Cardiac muscle cell (in vitro differentiated cells and primary cell): ENCODE results near the gene ADAMTS7. TPM values are rescaled to one million over a fixed set of nuclear protein-coding genes. Genes with fewer than 3 reads are reported as not detected.
"Not testable (repeated sequence)": the region's sequence is repeated elsewhere in the genome, so short reads cannot be mapped to it uniquely, and the experiment has no call there.

Experiments
- DNase-seq, 2 donors: peaks; one replicate each; pipeline versions ENCODE4 v3.0.0 to v3.0.0-alpha.2; 2010 to 2017; ENCODE audit warnings: low read depth in 1 of 2, low spot score in 1 of 2
- H3K27ac ChIP-seq: fragments of 200-600 bp; sonication (generic); 2 replicates; pipeline ENCODE4 v1.5.1; 2016
- H3K27me3 ChIP-seq: fragments of 200-600 bp; sonication (generic); 2 replicates; pipeline ENCODE4 v1.6.0; 2016; ENCODE audit warnings: control low read depth
- H3K36me3 ChIP-seq: fragments of 200-600 bp; sonication (generic); 2 replicates; pipeline ENCODE4 v1.5.1; 2016; ENCODE audit warnings: control low read depth
- H3K4me1 ChIP-seq: fragments of 200-600 bp; sonication (generic); 2 replicates; pipeline ENCODE4 v1.8.1; 2017; ENCODE audit warnings: low read depth, mild to moderate bottlenecking, mixed run types
- H3K4me3 ChIP-seq: fragments of 200-600 bp; sonication (generic); 2 replicates; pipeline ENCODE4 v1.5.1; 2016; ENCODE audit warnings: mild to moderate bottlenecking
- H3K9me3 ChIP-seq: fragments of 200-600 bp; sonication (generic); 2 replicates; pipeline ENCODE4 v1.5.1; 2017; ENCODE audit warnings: low read depth, mild to moderate bottlenecking, control low read depth
- polyA plus RNA-seq: library from polyadenylated mRNA; unstranded; fragments of >200 nt; fragmentation: Nextera tagmentation; extraction: Ambion mirVana; gene quantifications from 2 replicates; pipeline ENCODE4 v1.2.1, GENCODE V29; 2016
- total RNA-seq: library from RNA; depleted of rRNA; stranded (reverse); fragments of >200 nt; gene quantifications from 2 replicates; pipeline ENCODE4 v1.2.3, GENCODE V29; 2016
- TF ChIP-seq, protein P1 (sequence below): IDR thresholded peaks from 2 replicates; pipeline ENCODE4 v1.5.1; 2012; ENCODE audit warnings: low read depth, mild to moderate bottlenecking, low read length

ADAMTS7 gene
- total and polyA plus RNA-seq, 2 experiments from 2014 or later, result 11.8 to 35.3 TPM

DNA sequence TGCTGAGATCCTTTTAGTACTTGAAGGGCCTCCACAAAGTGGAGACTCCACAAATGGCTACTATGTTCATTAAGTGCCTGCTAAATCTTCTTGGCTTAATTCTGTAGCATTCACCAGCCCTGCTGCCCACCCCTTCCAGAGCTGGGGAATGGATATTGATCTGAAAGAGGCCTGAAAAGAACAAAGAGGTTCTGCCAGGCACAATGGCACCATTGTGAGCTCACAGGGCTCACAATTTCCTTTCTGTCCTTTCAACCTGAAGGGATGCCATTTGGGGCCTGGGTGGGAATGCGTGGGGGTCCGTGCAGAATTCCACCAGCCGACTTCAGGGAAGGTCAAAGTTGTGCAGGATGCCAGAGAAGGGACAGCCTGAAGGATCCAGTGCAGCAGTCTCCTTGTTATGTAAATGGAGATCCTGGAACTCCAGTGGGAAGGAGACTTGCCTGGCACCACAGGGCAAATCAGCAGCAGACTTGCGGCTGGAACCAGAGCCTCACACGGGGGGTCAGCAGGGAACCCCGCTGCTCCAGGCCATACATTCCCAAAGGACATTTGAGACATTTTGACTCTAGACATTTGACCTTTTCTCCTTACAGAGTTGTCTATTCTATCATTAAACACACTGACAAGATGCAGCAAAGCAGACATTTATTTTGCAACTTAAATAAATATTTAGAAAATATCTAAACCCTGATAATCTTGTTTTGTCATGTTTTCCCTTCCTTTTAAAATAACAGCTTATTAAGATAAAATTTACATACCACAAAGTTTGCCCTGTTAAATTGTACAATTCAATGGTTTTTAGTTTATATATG, 39.9 kb upstream of the ADAMTS7 start:
- Histone ChIP-seq H3K9me3 (no peaks in the 10 kb centered on the region), H3K27me3 (no peaks in the 10 kb centered on the region), H3K4me1 (peaks cover 6% of the 10 kb centered on the region), H3K4me3 (no peak overlapping the region), H3K36me3 (no peaks in the 10 kb centered on the region), H3K27ac (no peak overlapping the region)
- TF ChIP-seq, protein P1, sequence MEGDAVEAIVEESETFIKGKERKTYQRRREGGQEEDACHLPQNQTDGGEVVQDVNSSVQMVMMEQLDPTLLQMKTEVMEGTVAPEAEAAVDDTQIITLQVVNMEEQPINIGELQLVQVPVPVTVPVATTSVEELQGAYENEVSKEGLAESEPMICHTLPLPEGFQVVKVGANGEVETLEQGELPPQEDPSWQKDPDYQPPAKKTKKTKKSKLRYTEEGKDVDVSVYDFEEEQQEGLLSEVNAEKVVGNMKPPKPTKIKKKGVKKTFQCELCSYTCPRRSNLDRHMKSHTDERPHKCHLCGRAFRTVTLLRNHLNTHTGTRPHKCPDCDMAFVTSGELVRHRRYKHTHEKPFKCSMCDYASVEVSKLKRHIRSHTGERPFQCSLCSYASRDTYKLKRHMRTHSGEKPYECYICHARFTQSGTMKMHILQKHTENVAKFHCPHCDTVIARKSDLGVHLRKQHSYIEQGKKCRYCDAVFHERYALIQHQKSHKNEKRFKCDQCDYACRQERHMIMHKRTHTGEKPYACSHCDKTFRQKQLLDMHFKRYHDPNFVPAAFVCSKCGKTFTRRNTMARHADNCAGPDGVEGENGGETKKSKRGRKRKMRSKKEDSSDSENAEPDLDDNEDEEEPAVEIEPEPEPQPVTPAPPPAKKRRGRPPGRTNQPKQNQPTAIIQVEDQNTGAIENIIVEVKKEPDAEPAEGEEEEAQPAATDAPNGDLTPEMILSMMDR, result no peak
- DNase-seq, result peak in 1 of 2 donors; percentile 26

DNA sequence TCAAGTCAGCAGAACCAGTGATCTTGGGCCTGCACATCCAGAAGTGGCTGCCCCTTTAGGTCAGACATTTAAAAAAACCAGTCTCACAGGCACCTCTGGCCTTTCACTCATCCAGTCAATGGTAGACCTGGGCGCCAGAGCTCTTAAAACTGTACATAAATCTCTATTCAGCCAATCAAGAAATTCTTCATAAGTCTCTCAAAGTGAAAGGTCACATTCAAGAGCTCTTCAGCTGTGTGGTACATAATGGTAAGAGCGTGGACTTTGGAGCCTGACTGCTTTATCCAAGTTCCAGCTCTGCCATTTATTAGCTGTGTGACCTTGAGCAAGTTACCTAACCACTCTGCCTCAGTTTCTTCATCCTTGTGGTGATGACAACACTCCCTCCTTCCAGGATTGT, 39.1 kb upstream of the ADAMTS7 start:
- Histone ChIP-seq H3K27ac (no peak overlapping the region), H3K4me3 (no peak overlapping the region), H3K36me3 (no peaks in the 10 kb centered on the region), H3K27me3 (no peaks in the 10 kb centered on the region), H3K4me1 (peaks cover 6% of the 10 kb centered on the region), H3K9me3 (no peaks in the 10 kb centered on the region)
- TF ChIP-seq, protein P1, result no peak
- no peak for DNase-seq

DNA sequence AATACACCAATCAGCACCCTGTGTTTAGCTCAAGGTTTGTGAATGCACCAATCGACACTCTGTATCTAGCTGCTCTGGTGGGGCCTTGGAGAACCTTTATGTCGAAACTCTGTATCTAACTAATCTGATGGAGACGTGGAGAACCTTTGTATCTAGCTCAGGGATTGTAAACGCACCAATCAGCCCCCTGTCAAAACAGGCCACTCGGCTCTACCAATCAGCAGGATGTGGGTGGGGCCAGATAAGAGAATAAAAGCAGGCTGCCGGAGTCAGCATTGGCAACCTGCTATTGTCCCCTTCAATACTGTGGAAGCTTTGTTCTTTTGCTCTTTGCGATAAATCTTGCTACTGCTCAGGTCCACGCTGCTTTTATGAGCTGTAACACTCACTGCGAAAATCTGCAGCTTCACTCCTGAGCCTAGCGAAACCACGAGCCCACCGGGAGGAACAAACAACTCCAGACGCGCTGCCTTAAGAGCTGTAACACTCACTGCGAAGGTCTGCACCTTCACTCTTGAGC, 36.2 kb upstream of the ADAMTS7 start:
- not testable (repeated sequence) for DNase-seq, H3K4me3 ChIP-seq, H3K27ac ChIP-seq, H3K9me3 ChIP-seq, H3K36me3 ChIP-seq, H3K27me3 ChIP-seq, H3K4me1 ChIP-seq

DNA sequence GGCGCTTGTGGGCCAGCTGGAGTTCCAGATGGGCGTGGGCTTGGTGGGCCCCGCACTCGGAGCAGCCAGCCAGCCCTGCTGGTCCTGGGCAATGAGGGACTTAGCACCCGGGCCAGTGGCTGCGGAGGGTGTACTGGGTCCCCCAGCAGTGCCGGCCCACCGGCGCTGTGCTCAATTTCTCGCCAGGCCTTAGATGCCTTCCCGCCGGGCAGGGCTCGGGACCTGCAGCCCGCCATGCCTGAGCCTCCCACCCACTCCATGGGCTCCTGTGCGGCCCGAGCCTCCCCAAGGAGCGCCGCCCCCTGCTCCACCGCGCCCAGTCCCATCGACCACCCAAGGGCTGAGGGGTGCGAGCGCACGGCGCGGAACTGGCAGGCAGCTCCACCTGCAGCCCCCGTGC, 35.6 kb upstream of the ADAMTS7 start:
- not testable (repeated sequence) for H3K4me1 ChIP-seq, H3K4me3 ChIP-seq, H3K27ac ChIP-seq, H3K27me3 ChIP-seq, DNase-seq, H3K9me3 ChIP-seq, H3K36me3 ChIP-seq

DNA sequence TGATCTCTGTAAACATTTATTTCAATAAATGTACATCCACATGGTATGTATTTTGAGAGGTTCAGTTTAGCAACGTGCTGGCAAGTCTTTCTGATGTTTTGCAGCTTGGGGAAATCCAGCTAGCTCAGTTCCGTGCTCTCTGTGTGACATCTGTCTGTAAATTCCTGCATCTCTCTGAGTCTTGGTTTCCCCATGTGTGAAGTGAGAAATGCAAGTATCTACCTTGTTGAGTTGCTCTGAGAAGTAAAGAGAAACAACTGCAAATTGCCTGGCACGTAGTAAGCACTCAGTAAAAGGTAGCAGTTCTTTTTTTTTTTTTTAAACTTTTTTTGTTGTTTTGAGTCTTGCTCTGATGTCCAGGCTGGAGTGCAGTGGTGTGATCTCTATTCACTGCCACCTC, 31.3 kb upstream of the ADAMTS7 start:
- Histone ChIP-seq H3K4me1 (peaks cover 9% of the 10 kb centered on the region), H3K27me3 (no peaks in the 10 kb centered on the region), H3K4me3 (no peak overlapping the region), H3K27ac (no peak overlapping the region), H3K36me3 (no peaks in the 10 kb centered on the region), H3K9me3 (no peaks in the 10 kb centered on the region)
- DNase-seq, result no peak
- TF ChIP-seq, protein P1, result no peak

DNA sequence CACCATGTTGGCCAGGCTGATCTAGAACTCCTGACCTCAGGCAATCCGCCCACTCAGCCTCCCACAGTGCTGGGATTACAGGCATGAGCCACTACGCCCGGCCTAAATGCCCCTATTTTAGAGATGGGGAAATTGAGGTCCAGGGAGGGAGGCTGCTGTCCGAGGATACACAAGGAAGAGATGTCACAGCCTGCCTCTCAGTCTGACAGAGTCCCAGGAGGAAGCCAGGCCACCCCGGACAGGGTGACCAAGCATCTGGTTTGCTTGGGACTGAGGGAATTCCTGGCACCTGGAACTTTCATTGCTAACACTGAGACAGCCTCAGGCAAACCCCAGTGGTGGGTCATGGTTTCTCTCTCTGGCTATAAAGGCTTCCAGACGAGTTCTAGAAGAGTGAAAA, 30.6 kb upstream of the ADAMTS7 start:
- Histone ChIP-seq H3K27ac (no peak overlapping the region), H3K9me3 (no peaks in the 10 kb centered on the region), H3K36me3 (no peaks in the 10 kb centered on the region), H3K27me3 (no peaks in the 10 kb centered on the region), H3K4me1 (peaks cover 9% of the 10 kb centered on the region), H3K4me3 (no peak overlapping the region)
- TF ChIP-seq, protein P1, result no peak
- DNase-seq, result no peak
